ENCODE results near the gene SLCO3A1.

The SLCO3A1 gene

DNA sequence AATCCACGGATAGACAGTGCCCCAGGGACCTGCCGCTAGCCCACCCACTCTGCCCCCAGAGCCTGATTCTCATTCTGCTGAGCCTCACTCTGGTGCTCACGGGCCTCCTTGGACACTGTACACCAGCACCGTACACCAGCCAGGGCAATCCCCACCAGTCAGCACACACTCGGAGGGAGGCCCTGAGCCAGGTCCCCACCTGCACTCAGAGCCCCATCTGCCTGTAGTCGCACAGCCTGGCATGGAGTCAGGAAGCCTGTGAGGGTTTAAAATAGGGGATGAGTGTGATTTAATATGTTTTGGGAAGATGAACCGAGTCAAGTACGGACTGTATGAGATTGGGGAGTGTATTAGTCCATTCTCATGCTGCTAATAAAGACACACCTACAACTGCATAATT is 223.0 kb downstream of the SLCO3A1 start:
- no peak for DNase-seq

DNA sequence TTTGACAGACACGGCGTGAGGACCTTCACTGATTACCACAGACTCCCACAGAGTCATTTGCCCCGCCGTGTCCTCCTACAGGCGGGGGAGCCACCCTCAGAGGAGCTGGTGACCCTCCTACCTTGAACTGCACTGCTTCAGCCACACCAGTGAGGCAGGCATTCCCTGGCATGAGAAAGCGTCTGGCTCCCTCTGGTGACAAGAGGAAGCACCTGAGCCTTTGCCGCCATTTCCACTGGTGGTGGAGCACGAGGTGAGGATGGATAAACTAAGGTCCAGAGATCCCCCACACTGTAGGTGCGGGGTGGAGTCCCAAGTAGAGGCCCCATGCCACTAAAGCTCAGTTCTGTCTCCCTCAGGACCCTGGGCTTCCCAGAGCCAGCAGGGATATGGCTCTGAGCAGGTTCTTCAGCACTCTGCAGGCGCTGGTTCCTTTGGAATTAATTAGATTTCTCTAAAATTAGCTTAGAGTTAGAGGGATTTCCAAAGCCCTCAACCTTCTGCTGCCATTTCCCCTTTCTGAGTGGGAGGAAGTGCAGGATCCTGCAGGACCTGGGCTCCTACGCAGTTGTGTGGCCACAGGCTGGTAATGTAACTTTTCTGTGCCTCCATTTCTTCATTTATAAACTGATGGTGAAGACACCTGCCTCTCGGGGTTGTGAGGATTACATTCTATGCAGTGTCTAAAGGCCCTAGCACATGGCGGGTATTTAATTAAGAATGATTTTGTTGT is 224.0 kb downstream of the SLCO3A1 start:
- DNase-seq: peak; percentile 67

DNA sequence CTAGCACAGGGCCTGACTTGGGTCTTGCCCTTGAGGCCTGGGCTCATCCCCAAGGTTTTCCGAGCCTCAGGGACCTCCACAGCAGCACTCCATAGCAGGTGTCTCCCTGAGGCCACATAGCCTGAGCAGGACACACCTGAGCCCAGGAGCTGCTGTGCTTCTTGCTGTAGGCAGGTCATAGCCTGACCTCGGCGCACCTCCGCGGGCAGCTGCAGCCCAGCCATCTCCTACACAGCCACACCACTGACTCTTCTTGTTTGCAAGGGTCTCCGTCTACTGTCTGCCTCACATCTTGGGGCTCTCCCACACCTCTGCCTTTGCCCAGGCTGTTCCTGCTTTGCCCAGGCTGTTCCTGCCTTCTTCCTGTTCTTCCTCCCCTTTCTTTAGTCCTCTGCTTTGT is 224.8 kb downstream of the SLCO3A1 start:
- DNase-seq: no peak

DNA sequence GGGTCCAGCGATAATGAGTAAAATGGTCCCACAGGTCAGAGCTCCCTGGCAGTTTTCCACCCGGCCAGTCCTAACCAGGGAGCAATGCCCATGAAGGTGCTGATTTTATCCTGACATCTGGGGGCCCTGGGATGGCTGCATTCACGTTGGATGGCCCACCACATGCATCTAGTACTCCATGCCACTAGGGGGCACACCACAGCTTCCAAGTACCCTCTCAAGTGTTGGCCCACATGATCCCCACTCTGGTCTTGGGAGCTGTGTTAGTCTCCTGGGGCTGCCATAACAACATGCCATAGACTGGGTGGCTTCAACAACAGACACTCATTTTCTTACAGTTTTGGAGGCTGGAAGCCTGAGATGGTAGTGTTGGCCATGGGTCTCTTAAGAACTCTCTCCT is 225.5 kb downstream of the SLCO3A1 start:
- peak; percentile 28 for DNase-seq

DNA sequence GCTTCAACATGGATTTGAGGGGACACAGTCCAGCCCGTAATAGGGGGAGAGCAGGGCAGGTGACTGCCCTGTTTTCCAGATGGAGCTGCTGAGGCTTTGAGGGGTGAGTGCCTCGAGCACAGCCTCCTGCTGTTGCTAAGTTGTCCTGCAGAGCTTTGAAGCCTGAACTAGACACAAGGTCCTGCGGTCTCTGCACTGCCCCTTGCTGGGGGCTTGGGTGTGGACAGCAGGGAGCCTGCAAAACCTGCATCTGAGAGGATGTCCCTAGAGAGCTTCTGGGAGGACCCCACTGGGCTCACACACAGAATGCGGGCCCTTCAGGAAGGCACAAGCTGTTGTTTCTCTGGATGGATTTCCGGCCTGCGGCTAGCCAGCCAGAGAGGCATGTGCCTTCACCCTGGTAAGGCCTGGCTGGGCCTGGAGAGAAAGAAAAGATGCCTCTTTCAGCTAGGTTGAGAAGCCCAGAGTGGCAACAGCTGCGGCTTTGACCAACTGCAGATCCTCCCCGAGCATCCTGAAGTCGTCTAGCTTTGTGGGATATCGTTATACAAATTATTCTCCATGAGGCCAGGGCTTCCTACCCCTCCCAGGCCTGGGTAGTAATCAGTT is 226.2 kb downstream of the SLCO3A1 start:
- no peak for DNase-seq

DNA sequence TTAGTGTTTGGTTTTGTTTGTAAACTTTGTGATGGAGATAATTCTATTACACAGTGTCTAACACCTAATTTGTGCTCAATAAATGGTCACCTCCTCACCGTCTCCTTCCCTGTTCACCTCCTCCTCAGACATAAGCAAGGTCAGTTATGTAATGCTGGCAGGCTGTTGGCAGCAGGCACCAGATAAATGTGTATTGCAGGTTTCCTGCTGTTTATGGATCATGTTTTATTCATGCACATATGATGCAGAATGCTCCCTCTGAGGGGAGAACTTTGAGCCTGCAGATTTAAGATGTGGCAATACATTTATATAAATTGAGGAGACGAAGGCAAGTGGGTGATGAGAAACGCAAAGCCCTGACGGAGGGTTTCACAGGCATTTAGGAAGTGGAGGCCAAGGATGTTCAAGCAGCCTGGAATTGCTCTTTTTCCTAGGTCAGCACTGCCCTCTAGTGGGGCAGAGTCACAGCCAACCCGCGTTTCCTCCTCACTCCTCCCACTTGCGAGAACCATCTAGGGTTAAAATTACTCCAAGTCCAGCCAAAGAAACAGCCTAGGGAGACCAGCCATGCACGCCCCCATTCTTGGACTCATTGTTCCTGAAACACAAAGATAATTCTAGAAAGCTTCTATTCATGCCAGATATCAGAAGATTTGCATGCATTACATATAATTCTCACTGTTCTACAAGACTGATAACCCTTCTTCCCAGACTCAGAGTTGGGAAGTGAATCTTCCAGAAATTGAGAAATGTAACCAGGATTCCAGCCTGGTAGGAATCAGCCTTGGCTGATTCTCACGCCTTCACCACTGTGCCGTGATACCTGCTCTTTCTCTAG is 228.7 kb downstream of the SLCO3A1 start:
- peak; percentile 54 for DNase-seq

DNA sequence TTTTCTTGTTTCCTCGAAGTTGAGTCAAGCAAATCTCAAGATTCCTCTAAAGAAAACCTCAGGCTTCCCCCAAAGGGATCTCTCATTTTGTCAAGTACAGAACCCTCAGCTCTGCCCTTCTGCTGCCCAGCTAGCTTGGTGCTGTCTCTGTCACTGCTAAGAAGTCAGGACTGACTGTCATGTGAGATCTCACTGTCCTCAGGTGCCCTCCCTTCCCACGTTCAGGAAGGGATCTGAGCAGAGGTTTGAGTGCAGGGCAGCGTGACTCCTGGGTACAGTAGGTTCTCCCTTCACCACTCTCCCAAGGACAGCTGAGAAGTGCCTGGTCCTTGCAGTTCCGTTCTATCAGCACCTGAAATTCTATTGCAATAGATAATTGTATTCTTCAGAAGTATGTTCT is 229.7 kb downstream of the SLCO3A1 start:
- DNase-seq: no peak

DNA sequence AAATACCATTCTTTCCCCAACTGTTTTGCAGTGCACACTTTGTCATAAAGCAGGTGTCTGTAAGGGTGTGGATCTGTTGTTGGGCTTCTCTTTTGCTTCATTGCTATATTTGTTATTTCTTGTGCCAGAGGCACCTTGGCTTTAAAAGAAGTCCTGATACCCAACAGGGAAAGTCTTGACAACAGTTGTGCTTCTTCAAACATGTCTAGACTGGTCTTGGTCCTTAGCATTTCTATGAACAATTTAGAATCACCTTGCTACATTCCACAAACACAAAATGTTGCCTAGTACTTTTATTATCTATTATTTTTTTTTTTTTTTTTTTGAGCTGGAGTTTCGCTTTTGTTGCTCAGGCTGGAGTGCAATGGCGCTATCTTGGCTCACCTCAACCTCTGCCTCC is 233.7 kb downstream of the SLCO3A1 start:
- DNase-seq: no peak

DNA sequence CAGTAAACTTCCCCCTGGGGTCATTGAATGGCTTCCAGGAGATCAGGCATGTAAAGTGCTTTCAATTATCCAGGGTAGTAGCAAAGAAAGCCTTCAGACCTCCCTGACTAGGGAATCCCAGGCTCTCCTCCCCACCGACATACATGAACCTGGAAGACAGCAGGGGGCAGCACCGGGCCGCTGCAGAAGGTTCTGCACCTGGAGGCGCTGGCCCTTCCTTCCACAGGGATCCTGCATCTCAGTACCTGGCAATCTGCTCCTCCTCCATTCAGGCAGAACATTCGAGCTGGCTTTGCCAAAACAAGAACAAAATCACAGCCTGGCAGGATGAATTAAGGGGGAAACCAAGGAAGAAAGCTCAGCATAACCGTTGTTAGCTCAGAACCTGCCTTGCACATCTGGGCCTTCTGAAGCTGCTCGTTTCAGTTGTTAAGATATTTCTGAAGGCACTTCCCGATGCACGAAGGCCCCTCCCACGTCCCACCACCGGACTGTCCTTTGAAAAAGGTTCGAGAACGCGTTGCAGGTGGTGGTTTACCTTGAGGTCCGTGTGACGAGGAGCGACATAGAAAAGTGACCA is 237.7 kb downstream of the SLCO3A1 start:
- DNase-seq: no peak

DNA sequence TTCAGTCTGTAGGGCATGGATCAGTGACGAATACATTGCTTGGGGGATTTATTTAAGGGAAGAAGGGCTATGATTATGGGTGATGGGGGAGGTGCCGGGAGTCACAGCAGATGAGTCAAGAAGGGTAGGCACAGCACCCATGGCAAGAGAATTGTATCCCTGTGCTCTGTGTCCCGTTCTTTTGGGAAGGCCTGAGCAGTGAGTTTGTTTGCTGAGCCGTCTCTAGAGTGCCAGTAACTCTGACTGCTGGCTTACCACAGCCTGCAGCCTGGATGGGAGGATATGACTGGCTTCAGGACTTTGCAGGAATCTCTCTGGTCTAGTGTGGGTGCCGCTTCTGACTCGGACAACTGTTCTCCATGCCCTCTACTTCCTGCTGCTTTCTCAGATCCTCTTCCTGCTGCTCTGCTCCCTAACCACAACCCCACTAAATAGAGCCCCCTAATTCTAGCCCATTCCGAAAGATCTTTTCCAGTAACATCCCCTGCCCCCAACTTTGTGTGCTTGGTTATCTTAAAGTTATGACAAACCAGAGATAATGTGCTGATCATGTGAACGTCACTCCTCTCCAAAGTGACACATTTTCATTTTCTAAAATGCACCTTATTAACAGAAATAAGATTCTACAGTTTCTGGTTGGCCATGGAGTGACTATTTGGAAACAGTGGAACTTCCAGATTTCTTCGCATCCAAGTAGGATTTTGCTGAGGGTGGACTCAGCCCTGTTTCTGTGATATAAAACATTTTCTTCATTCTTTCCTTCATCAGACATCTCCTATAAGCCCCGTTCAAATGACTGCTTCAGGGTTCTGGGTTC is 239.0 kb downstream of the SLCO3A1 start:
- DNase-seq: no peak

DNA sequence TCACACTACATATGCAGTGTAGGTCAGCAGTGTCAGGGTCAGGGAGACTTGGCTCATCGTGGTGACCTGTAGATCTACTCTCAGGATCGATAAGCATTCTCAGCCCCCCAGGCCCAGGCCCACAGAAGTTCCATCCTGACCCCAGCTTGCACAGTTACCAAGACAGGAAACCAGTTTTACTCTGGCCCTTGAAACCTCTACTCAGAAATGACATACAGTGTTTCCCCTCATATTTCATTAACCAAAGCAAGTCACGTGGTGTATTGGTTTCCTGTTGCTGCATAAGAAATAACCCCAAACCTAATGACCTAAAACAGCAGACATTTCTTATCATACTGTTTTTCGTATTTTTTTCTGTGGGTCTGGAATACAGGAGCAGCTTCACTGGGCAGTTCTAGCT is 242.2 kb downstream of the SLCO3A1 start:
- peak; percentile 39 for DNase-seq

DNA sequence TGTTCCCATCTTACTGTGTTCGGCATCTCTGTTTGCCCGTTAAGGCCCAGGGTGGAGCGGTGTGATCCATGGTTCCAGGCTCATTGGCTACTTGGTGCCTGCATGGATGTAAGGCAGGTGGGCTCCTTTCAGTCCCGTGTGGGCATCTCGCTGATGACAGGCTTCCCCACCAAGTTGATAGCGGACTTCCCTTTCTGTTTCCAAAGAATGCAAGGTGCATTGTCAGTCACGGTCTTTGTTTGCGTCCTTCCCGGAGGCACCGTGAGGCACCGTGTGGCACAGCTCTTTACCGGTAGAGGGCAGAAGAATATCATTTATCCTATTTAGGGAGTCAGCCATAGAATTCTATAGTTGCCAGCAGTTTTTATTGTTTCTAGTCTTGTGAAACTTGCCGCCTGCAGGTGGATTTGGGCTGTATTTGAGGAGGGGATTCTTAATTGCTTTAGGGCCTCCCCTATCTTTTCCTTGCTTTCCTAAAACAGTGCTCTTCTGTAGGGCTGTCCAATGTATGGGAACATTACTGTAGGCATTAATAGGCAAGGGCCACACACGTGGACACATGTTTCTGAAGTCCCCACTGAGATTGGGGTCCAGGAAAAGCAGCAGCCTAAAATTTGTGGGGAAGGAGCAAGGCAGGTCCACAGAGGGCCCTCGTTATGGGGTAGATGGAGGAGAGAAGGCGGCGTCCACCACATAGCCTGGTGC is 244.1 kb downstream of the SLCO3A1 start:
- peak; percentile 61 for DNase-seq

DNA sequence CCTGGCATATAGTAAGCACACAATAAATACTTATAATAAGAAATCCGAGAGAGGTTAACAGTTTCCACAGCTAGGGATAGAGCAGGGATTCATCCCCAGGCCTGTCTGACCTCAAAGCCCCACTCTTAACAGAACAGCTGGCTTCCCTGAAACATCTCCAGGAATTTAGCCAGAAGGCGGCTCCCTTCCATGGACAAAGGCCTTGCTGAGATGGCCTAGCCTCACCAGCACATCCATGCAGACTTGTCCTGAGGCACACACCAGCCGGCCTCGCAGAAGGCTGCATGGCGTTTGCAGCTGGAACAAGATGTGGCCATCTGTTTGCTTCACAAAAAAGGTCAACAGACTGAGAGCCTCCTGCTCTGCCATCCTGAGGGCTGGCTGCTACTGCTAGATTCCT is 245.4 kb downstream of the SLCO3A1 start:
- DNase-seq: no peak

DNA sequence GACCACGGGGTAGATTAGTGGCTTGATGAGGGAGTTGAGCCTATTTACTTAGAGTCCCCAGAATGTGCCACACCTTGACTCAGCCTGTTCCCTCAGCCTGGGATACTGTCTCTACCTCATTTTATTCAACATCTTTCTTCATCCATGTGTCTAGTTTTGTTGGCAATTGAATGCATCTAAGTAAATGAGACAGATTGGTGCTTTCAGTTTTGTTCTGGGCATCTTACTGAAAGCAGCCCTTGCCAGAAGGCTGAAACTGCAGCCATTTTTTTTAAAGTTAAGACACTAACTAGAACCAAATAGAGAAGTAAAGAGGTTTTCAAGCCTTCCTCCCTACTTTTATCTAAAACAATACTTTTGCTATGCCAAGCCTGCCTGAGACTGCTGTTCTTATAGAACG is 246.8 kb downstream of the SLCO3A1 start:
- DNase-seq: no peak

DNA sequence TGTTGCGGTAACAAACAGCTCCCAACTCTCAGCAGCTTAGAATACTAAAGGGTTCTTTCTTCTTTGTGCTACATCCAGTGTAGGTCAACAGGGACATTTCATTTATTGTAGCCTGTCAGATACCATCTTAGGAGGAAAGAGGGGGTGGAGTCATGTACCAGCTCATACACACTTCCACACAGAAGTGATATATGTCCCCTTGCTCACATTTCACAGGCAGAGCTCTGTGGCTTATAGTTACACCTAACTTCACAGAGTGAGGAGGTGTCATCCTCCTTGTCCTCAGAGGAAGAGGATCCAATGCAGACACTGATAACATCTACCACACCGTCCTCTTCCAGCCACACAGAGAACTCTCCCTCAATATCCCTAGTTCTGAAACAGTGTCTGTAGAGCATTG is 247.2 kb downstream of the SLCO3A1 start:
- DNase-seq: no peak

DNA sequence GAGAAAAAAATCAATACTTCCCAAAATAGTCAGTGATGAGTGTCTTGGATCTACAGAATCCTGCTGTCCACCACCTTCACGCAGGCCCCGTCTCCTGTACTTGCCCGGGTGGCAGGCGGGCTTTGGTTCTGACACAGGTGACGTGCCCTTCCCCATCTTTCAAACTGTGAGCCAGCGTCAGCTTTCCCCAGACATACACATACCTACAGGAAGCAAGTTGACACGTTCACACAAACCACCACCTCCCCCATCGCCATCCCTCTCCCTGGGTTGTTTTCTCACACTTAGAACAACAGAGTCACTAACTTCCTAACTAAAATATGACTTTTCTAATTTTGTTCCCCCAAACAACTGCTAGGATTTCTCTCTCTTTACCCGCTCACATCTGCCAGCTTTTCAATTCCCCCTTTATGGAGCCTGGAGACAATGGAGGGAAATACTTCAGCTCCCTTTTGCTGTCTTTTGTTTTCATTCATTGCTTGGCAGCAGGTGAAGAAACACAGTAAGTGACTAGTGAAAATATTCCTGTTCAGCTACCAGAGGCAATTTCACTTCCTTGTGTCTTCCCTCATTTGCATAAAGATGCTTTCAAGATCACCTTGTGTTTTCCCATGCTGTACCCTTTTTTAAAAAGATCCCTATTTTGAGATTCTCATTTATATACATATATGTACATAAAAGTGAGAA is 248.3 kb downstream of the SLCO3A1 start:
- DNase-seq: no peak

DNA sequence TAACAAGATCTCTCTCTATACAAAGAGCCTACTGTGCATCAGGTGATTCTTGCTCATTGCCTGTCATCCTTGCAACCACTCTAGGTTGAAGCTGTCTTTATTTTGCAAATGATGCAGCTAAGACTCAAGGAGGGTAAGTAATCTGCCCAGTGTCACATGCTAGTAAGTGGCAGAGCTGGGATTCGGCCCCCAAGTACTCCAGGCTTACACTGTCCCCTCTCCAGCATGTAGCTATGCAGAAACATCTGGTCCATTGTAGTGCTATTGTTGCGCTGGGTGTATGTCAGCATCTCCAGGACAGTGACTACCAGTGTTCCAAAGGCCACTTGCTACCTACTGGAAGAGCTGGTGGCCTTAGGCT is 248.9 kb downstream of the SLCO3A1 start:
- no peak for DNase-seq

DNA sequence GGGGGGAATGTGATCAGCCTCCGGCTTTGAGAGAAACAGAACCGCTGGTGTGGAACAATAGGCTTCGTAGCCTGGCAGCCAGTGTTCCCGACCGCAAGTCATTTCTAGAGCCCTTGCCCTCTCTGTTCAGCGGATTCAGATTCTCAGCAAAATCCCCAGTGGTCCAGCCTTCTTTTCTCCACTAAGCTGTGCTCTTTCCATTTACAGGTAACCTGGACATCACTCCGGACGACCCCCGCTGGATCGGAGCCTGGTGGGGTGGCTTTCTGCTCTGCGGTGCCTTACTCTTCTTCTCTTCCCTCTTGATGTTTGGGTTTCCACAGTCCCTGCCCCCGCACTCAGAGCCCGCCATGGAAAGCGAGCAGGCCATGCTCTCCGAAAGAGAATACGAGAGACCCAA is 250.6 kb downstream of the SLCO3A1 start:
- no peak for DNase-seq

DNA sequence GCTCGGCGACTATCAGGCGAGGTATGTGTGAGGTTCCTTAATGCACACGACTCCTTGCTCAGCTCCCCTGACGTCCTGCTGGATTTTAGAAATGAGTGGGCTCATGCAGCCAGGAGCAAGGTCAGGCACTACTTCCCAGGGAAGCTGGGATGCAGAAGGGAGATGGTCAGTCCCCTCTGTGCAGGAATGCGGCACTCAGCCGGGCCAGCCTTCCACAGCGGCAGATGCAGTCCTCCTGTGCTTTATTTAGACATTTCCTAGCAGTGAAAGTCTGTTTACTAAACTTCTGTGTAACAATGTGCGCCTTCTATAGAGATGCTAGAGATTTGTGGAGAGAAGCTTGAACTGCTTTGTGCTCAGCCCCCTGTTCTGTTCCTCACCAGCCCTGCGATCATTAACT is 252.1 kb downstream of the SLCO3A1 start:
- no peak for DNase-seq

DNA sequence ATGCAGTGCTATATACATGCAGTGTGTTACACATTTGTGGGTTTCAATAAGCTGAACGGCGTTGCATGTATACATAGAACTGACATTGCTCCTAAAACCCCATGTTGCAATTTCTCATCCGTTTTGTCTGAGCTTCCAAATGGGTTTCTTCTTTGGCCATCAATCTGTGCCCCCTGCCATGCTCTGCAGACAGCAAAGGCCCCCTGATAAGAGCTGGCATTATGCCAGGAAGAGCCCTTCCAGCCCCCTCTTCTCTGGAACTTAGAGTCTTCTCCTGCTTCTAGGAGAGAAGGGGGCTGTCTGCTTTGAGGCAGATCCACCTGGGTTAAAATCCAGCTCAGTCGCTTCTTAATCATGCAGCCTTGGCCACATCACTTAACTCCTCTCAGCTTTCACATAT is 254.0 kb downstream of the SLCO3A1 start:
- no peak for DNase-seq

DNA sequence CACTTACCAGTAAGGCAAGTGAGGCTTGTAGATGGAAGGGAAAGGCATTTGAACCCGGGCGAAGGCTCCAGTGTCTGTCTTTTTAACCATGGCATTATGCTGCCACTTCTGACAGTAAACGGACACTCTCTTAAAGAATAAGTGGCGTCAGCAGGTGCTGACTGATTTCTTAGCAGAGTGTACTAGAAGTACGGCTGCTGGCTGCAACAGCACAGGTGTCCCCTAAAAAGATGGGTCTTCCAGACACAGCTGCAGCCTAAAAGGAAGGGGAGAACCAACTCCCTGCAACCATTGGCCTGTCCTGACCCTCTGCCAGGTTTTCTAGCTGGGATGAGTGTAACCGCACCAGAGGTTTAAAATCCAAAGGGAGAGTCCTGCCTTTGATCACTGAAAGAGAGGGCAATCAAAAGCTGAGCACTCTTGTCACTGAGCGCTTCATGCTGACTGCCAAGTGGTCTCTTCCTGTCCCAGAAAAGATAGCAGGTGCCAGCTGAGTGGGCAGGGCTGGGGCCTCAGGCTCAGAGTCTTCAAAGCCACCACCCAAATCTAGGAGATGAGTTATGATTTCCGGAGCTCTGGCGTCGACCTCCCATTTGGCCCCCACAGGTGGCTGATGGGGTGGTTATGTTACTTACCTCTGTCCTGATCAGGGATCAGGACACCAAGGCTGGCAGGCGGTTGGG is 255.8 kb downstream of the SLCO3A1 start:
- DNase-seq: no peak
